NCI-H1092 (cell line): ENCODE data around the gene FAM200B.

ENCODE experiments used
- DNase-seq: peaks from one replicate; lab custom pipeline; 2025; lab: John Stamatoyannopoulos, UW

The FAM200B gene

GRCh38 chr4:15737255-15737654 lies 55.6 kb downstream of the FAM200B start:
- DNase-seq = no peak

DNA sequence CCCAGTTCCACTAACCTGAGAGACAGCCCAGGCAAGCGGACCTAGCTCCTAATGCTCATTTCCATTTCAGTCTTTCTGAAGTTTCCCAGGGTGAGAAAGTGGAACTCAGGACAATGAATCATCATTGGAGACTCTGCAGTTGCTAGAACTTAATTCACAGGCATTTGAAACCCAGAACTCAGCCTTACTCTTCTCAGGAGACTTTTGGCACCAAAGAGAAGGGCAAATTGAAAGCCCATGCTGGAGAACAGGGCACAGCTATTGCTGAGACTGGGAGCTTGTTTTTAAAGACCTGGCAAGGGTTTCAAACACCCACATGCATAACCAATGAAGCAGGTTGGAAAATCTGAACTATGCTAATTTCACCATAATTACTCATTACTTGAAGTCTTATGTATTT lies 57.2 kb downstream of the FAM200B start:
- no peak for DNase-seq
